ENCODE measurements around the gene EPB41L4B.

EPB41L4B gene

DNA sequence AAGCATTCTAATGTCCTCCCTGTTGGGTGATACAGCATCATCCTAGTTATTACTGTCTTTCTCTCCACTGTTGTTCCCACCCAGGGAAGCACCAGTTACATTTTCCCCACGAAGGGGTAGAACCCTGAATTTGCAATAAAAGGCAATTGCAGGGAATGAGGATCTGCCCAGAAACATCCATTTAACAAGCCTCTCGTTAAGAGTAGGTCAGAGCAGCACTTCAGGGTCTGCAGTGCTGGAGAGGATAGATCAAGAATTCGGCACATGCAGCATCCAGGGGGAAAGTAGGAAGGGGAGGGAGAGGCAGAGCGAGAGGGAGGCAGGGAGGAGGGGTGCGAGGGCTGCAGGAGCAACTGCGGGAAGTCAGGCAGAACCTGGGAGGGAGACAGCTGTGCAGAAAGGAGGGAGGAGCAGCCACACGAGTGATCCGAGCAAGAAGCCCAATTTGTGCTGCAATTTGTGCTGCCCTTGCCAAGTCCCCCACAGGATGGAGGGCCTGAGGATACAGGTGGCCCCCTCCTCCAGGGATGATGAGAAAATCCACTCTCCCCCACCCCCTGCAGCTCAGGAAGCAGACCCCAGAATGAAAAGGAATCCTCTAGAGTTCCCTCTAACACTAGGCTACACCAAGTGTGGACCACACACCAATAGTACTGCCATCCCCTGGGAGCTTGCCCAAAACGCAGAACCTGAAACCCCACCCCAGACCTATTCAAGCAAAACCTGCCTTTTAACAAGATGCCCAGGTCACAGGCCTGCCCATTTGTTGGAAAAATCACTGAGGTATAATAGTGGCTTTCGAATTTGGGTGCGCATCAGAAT is 62.2 kb downstream of the EPB41L4B start:
- no peak for DNase-seq (ENCODE audit: low read depth in 2 of 2)
- TF ChIP-seq, protein P1, sequence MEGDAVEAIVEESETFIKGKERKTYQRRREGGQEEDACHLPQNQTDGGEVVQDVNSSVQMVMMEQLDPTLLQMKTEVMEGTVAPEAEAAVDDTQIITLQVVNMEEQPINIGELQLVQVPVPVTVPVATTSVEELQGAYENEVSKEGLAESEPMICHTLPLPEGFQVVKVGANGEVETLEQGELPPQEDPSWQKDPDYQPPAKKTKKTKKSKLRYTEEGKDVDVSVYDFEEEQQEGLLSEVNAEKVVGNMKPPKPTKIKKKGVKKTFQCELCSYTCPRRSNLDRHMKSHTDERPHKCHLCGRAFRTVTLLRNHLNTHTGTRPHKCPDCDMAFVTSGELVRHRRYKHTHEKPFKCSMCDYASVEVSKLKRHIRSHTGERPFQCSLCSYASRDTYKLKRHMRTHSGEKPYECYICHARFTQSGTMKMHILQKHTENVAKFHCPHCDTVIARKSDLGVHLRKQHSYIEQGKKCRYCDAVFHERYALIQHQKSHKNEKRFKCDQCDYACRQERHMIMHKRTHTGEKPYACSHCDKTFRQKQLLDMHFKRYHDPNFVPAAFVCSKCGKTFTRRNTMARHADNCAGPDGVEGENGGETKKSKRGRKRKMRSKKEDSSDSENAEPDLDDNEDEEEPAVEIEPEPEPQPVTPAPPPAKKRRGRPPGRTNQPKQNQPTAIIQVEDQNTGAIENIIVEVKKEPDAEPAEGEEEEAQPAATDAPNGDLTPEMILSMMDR (IDR thresholded peaks at IDR 0.05; ENCODE audit: low read depth, low read length): no peak

DNA sequence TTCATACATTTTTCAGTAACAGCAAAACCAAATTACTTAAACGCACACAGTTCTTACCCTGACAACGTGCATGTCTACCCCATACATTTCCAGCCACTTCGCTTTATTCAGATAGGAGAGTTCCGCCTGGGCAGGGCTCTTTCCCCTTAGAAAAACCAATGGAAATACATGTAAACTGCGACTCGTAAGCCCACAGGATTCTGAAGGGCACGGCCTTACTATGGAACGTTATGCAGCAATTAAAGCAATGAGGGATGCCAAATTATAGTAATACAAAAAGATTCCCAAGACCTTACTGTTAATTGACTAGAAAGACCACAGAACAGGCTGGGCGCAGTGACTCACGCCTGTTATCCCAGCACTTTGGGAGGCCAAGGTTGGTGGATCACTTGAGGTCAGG is 64.5 kb downstream of the EPB41L4B start:
- DNase-seq (ENCODE audit: low read depth in 2 of 2): peak in 1 of 2 donors; percentile 29
- no peak overlapping the region for H3K4me3 ChIP-seq (replicated peaks in 1 of 2; ENCODE audit: low read depth in 2 of 2, low read length in 2 of 2)
- TF ChIP-seq, protein P1 (IDR thresholded peaks at IDR 0.05; ENCODE audit: low read depth, low read length): no peak

More for the DNA sequence above, 62.2 kb downstream of the EPB41L4B start:
- H3K4me3 ChIP-seq (replicated peaks in 1 of 2; ENCODE audit: low read depth in 2 of 2, low read length in 2 of 2): no peak overlapping the region

DNA sequence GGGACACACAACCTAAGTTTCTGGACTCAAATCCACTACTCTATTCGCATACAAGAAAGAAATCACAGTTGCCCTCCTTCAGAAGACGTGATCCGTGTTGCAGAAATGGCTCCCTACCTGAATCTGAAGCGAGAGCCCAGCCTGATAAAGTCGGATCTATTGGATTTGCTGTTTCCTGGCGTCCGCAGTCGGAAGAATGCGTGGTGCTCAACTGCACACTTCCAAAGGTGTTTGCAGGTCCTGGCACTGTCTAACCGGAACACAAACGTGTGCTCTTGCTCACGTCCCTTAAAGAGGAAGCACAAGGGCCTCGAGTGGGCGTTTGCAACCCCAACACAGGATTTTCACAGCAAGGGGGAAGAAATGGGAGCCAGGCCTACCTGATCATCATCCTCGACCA is 65.5 kb downstream of the EPB41L4B start:
- TF ChIP-seq, protein P1 (IDR thresholded peaks at IDR 0.05; ENCODE audit: low read depth, low read length): no peak
- H3K4me3 ChIP-seq (replicated peaks in 1 of 2; ENCODE audit: low read depth in 2 of 2, low read length in 2 of 2): no peak overlapping the region
- DNase-seq (ENCODE audit: low read depth in 2 of 2): no peak

DNA sequence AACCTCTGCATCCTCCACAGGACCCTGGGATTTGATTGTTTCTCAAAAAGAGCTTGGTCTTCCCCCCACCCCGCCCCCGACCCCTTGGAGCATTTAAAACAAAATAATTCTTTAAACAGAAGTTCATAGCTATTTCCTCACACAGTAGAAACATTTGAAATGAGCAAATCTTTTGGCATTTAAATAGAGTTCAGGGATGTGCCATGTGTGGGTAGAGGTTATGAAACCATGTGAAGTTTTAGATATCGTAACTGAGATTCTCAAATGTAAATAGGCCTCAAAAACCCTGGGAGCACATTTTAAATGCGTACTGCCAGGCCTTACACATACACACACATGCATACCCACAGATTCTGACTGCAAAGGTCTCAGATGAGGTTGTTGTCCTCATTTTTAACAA is 66.5 kb downstream of the EPB41L4B start:
- TF ChIP-seq, protein P1 (IDR thresholded peaks at IDR 0.05; ENCODE audit: low read depth, low read length): no peak
- peak; percentile 72 to 81 for DNase-seq (ENCODE audit: low read depth in 2 of 2)
- no peak overlapping the region for H3K4me3 ChIP-seq (replicated peaks in 1 of 2; ENCODE audit: low read depth in 2 of 2, low read length in 2 of 2)

DNA sequence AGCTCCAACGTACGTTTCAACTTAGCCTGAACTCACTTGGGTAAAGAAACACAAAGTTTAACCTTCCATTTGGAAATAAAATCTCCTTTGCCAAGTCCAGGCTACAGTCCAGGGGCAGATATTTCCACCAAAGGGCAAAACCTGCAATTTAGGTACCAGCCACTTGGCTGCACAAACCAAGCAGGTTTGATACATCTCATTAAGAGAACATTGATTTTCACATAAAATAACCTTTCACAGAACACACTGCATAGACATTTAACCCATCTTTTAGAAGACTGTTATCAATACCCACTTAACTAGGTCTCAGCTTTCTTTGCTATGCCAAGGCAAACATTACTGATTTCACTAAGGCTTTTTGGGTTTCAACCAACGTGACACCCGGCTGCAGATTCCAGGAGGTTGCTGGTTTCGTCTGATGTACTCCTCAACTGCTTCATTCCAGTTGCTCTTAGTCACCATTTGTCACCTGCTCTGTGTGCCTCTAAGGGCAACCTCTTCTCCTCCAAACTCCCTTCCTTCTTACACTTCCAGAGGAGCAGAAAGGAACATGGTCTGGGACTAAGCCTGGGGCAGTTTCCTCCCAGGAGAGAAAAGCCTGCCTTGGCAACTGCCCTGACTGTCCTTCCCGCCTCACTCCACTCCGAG is 67.1 kb downstream of the EPB41L4B start:
- DNase-seq (ENCODE audit: low read depth in 2 of 2): peak; percentile 54 to 88
- H3K4me3 ChIP-seq (replicated peaks in 1 of 2; ENCODE audit: low read depth in 2 of 2, low read length in 2 of 2): no peak overlapping the region
- TF ChIP-seq, protein P1 (IDR thresholded peaks at IDR 0.05; ENCODE audit: low read depth, low read length): peak; percentile 2

DNA sequence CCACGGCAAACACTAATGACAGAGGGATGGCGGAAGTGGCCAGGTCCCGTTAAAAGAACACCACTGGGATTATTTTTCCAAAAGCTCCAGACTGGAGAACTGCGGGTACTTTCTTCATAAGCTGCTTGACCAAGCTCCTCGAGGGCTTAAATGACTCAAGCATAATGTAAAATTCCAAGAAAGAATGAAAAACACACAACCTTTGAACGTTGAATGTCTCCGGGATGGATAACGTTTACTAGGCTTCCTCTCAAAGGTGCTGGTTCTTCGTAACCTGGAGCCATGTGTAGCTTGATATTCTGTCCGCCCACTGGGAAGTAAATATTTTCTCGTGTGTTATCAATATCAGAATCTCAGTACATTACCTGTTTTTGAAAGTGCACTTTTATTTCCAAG is 67.6 kb downstream of the EPB41L4B start:
- TF ChIP-seq, protein P1 (IDR thresholded peaks at IDR 0.05; ENCODE audit: low read depth, low read length): no peak
- no peak overlapping the region for H3K4me3 ChIP-seq (replicated peaks in 1 of 2; ENCODE audit: low read depth in 2 of 2, low read length in 2 of 2)
- no peak for DNase-seq (ENCODE audit: low read depth in 2 of 2)

All from cardiac fibroblast (primary cell).